HepG2 (cell line): ENCODE data around the gene MUC21. TPM values are rescaled to one million over a fixed set of nuclear protein-coding genes. Genes with fewer than 3 reads are reported as not detected.

ENCODE experiments used
- ATAC-seq: fragments of 200-7000 bp; cut with Tn5 transposase; 3 replicates; pipeline ENCODE4 v1.9.1; 2020; ENCODE audit warnings: mild to moderate bottlenecking, moderate library complexity
- BruUV-seq: library from RNA; stranded (reverse); fragments of 400-500 nt; replicated peaks from 2 replicates; lab custom pipeline; 2021; lab: Mats Ljungman, UMichigan
- CTCF ChIA-PET: fragments of 300-600 bp; formaldehyde crosslinking; extraction: SDS; loops from one replicate; lab custom pipeline; 2021; ENCODE audit warnings: low total read pairs, inconsistent platforms, low intra/inter-chr PET ratio; lab: Yijun Ruan, JAX
- POLR2A ChIA-PET: fragments of 350-600 bp; sonication (Branson Sonifier 250); formaldehyde crosslinking; loops from one replicate; lab custom pipeline; 2020; ENCODE audit warnings: antibody characterized with exemption, inconsistent platforms; lab: Yijun Ruan, JAX
- DNase-seq: peaks from one replicate; pipeline ENCODE4 v3.0.0-alpha.2; 2015; ENCODE audit warnings: low spot score
- FAIRE-seq: peaks from 3 replicates; lab custom pipeline; 2011; peaks lifted over from hg19 to GRCh38; lab: Jason Lieb, UNC
- H2AFZ ChIP-seq: one replicate; pipeline ENCODE4 v1.6.1; 2011; ENCODE audit warnings: low read length, inconsistent platforms
- H3K27ac ChIP-seq: fragments of 300-600 bp; 3 replicates; pipeline ENCODE4 v1.8.0; 2011; ENCODE audit warnings: mixed run types, mild to moderate bottlenecking, mixed read lengths, low read length, inconsistent platforms; ENCODE audit not compliant: insufficient read depth; ENCODE audit errors: extremely low read length
- H3K27me3 ChIP-seq, 2 experiments: fragments of 200-600 bp in 1 of 2; 2 replicates in 1 of 2; 3 replicates in 1 of 2; pipeline versions ENCODE4 v1.6.0 to v1.8.0; 2011; ENCODE audit warnings: low read length in 2 of 2, mild to moderate bottlenecking in 2 of 2, moderate library complexity in 2 of 2, inconsistent platforms in 1 of 2; ENCODE audit not compliant: insufficient read depth in 2 of 2, control insufficient read depth in 1 of 2
- H3K36me3 ChIP-seq, 2 experiments: fragments of 200-600 bp in 1 of 2; replicated peaks in 1 of 2; 2 replicates in 1 of 2; 3 replicates in 1 of 2; pipeline versions ENCODE4 v1.5.1 to v1.8.0; 2011; ENCODE audit warnings: low read length in 2 of 2, inconsistent platforms in 1 of 2; ENCODE audit not compliant: insufficient read depth in 2 of 2, control insufficient read depth in 1 of 2
- H3K4me1 ChIP-seq: 2 replicates; pipeline ENCODE4 v1.5.1; 2012; ENCODE audit warnings: low read length, inconsistent platforms; ENCODE audit not compliant: insufficient read depth
- H3K4me2 ChIP-seq: 2 replicates; pipeline ENCODE4 v1.6.0; 2011; ENCODE audit warnings: low read depth, low read length, inconsistent platforms
- H3K4me3 ChIP-seq, 3 experiments: fragments of 200-600 bp in 1 of 3; sonication (generic), shearing (Covaris generic) in 1 of 3; replicated peaks in 1 of 3; 2 replicates each; pipeline ENCODE4 v1.5.1; 2011 to 2016; ENCODE audit warnings: low read length in 3 of 3, inconsistent platforms in 2 of 3, low read depth in 2 of 3, mild to moderate bottlenecking in 2 of 3, control low read depth in 1 of 3, mixed read lengths in 1 of 3; ENCODE audit not compliant: insufficient read depth in 1 of 3
- H3K79me2 ChIP-seq: one replicate; pipeline ENCODE4 v1.6.1; 2011; ENCODE audit warnings: low read length, inconsistent platforms; ENCODE audit not compliant: insufficient read depth
- H3K9ac ChIP-seq: 2 replicates; pipeline ENCODE4 v1.6.0; 2011; ENCODE audit warnings: mild to moderate bottlenecking, low read depth, low read length, inconsistent platforms; ENCODE audit not compliant: insufficient read depth
- H3K9me3 ChIP-seq: 2 replicates; pipeline ENCODE4 v1.5.1; 2012; ENCODE audit warnings: mild to moderate bottlenecking, low read length
- H4K20me1 ChIP-seq: 2 replicates; pipeline ENCODE4 v1.6.0; 2011; ENCODE audit warnings: inconsistent platforms, mild to moderate bottlenecking, low read length, moderate library complexity; ENCODE audit not compliant: insufficient read depth
- CEBPG ChIP-seq: IDR thresholded peaks from 2 replicates; pipeline ENCODE4 v1.6.1; 2016
- DZIP1 ChIP-seq: sonication (generic); formaldehyde crosslinking; IDR thresholded peaks from 2 replicates; pipeline ENCODE4 v1.5.0; 2020; ENCODE audit warnings: mild to moderate bottlenecking, missing genetic modification reagents
- HIC2 ChIP-seq: sonication (generic); formaldehyde crosslinking; IDR thresholded peaks from 2 replicates; pipeline ENCODE4 v1.9.0; 2022; ENCODE audit warnings: low read depth, missing genetic modification reagents
- KIAA2018 ChIP-seq: sonication (generic); formaldehyde crosslinking; IDR thresholded peaks from 2 replicates; pipeline ENCODE4 v1.5.0; 2020; ENCODE audit warnings: mild to moderate bottlenecking, missing genetic modification reagents, borderline replicate concordance
- MED1 ChIP-seq: sonication (generic); formaldehyde crosslinking; IDR thresholded peaks from 2 replicates; pipeline ENCODE4 v1.4.0; 2020; ENCODE audit warnings: missing genetic modification reagents
- POLR2AphosphoS5 ChIP-seq: IDR thresholded peaks from 2 replicates; pipeline ENCODE4 v1.6.1; 2012; ENCODE audit warnings: low read depth, low read length
- SRSF1 ChIP-seq: fragments of 200-400 bp; formaldehyde crosslinking; optimal IDR thresholded peaks from 2 replicates; pipeline ENCODE3; 2017; ENCODE audit warnings: mild to moderate bottlenecking, low read depth, low read length, moderate library complexity
- ZC3H13 ChIP-seq: sonication (generic); formaldehyde crosslinking; IDR thresholded peaks from 2 replicates; pipeline ENCODE4 v1.8.1; 2023; ENCODE audit warnings: mild to moderate bottlenecking, missing genetic modification reagents, moderate library complexity
- ZNF362 ChIP-seq: sonication (generic); formaldehyde crosslinking; IDR thresholded peaks from 2 replicates; pipeline ENCODE4 v1.4.0; 2020; ENCODE audit warnings: missing genetic modification reagents, mild to moderate bottlenecking, borderline replicate concordance
- WGBS: methylation state at CpG from one replicate; pipeline ENCODE4 v1.1.6; 2017; ENCODE audit warnings: low lambda C conversion rate; 5-methylcytosine and 5-hydroxymethylcytosine counted together
- in situ Hi-C: cut with HindIII; loops from 2 replicates; pipeline ENCODE4 v1.10.0; 2017; ENCODE audit warnings: low pct_unique_long_range_greater_than_20kb; ENCODE audit not compliant: extremely low pct_ligation_motif_present
- intact Hi-C: fragments of 100-400 bp; cut with micrococcal nuclease; formaldehyde crosslinking; loops from one replicate; pipeline ENCODE4 v1.10.0; 2022; ENCODE audit not compliant: unreplicated experiment
- polyA plus RNA-seq, 8 experiments: library from polyadenylated mRNA; depleted of rRNA in 3 of 8; stranded (reverse) in 7 of 8; unstranded in 1 of 8; fragments of >200 nt; fragmentation: Illumina TruSeq in 4 of 8; extraction: Trizol in 4 of 8; gene quantifications; 2 replicates each; pipeline versions ENCODE4 v1.2.1 to v1.2.3, GENCODE V29; 2011 to 2016; ENCODE audit warnings: low read depth in 4 of 8, missing spikeins in 1 of 8, mixed read lengths in 1 of 8; ENCODE audit not compliant: insufficient read depth in 1 of 8
- total RNA-seq, 5 experiments: library from RNA; depleted of rRNA; stranded (reverse); fragments of >200 nt; fragmentation: Illumina TruSeq; extraction: Trizol; gene quantifications; 2 replicates each; pipeline ENCODE4 v1.2.3, GENCODE V29; 2016; ENCODE audit warnings: low read depth in 1 of 5

Gene MUC21
- total and polyA plus RNA-seq, 2 of the 13 experiments (the other 11 are each of a cell fraction or from before 2014, with no cell fraction given) = not detected

- TF ChIP-seq KIAA2018 (CRISPR knock-in tag) = no peak
- TF ChIP-seq SRSF1 = no peak
- TF ChIP-seq POLR2AphosphoS5 = no peak
Measured at GRCh38 chr6:30965140-30965601, 18.3 kb upstream of the MUC21 start (continued).

- in situ Hi-C loops (no loop called here), intact Hi-C loops (no loop called here)
- H3K79me2 ChIP-seq = no peaks in the 10 kb centered on the region
- CTCF ChIA-PET = no interaction called here
- no peaks in the 10 kb centered on the region for H4K20me1 ChIP-seq
- peaks cover 9% of the 10 kb centered on the region for H3K4me1 ChIP-seq
- no peak overlapping the region for H2AFZ ChIP-seq
- no peaks in the 10 kb centered on the region for H3K9me3 ChIP-seq
- H3K36me3 ChIP-seq = no peaks in the 10 kb centered on the region
- H3K4me2 ChIP-seq = no peak overlapping the region
- H3K27ac ChIP-seq = no peak overlapping the region
- H3K27me3 ChIP-seq = no peaks in the 10 kb centered on the region
- no TSS peak for BruUV-seq
- no peak overlapping the region for H3K9ac ChIP-seq
- 1% methylated on average over 3 of the region's 3 CpGs for WGBS
- DNase-seq (no peak), FAIRE-seq (no peak)
- TF ChIP-seq HIC2 (CRISPR knock-in tag) (no peak), MED1 (no peak), CEBPG (no peak), ZNF362 (CRISPR knock-in tag) (no peak), DZIP1 (CRISPR knock-in tag) (no peak), ZC3H13 (CRISPR knock-in tag) (no peak)
- TF ChIP-seq, all 625 proteins: peak for 0
- no peak for ATAC-seq
- H3K4me3 ChIP-seq = no peak overlapping the region
- POLR2A ChIA-PET = no interaction called here
Measured at GRCh38 chr6:30966154-30966553, 17.4 kb upstream of the MUC21 start.
